ACC112 (cell line): ENCODE data around the gene TMEM240.
A peak's percentile ranks its signal among the peaks of the same experiment; 100 is the strongest.
"Not testable (repeated sequence)": the region's sequence is repeated elsewhere in the genome, so short reads cannot be mapped to it uniquely, and the experiment has no call there.

Experiments used
- H2AFZ ChIP-seq: fragments of 200-600 bp; sonication (generic); one replicate; pipeline ENCODE4 v1.6.0; 2017; ENCODE audit warnings: antibody characterized with exemption, low read length; ENCODE audit not compliant: unreplicated experiment
- H3K27ac ChIP-seq: fragments of 200-600 bp; sonication (generic); 2 replicates; pipeline ENCODE4 v1.5.1; 2014; ENCODE audit warnings: low read depth, mild to moderate bottlenecking, antibody characterized with exemption, low read length, moderate library complexity
- H3K27me3 ChIP-seq: fragments of 200-600 bp; sonication (generic); 2 replicates; pipeline ENCODE4 v1.6.1; 2014; ENCODE audit warnings: mild to moderate bottlenecking, antibody characterized with exemption, low read length, moderate library complexity, mixed read lengths; ENCODE audit not compliant: insufficient read depth
- H3K36me3 ChIP-seq: fragments of 200-600 bp; sonication (generic); 2 replicates; pipeline ENCODE4 v1.6.1; 2016; ENCODE audit warnings: mild to moderate bottlenecking, antibody characterized with exemption, low read length, moderate library complexity, mixed read lengths; ENCODE audit not compliant: insufficient read depth
- H3K4me1 ChIP-seq: fragments of 200-600 bp; sonication (generic); one replicate; pipeline ENCODE4 v1.6.1; 2016; ENCODE audit warnings: low read length, mixed read lengths; ENCODE audit not compliant: insufficient read depth, unreplicated experiment, control insufficient read depth
- H3K4me3 ChIP-seq: fragments of 200-600 bp; sonication (generic); 2 replicates; pipeline ENCODE4 v1.5.1; 2014; ENCODE audit warnings: mild to moderate bottlenecking, low read depth, low read length
- H3K79me2 ChIP-seq: fragments of 200-600 bp; sonication (generic); one replicate; pipeline ENCODE4 v1.6.0; 2016; ENCODE audit warnings: low read length; ENCODE audit not compliant: control insufficient read depth, unreplicated experiment, insufficient read depth

TMEM240 gene

DNA sequence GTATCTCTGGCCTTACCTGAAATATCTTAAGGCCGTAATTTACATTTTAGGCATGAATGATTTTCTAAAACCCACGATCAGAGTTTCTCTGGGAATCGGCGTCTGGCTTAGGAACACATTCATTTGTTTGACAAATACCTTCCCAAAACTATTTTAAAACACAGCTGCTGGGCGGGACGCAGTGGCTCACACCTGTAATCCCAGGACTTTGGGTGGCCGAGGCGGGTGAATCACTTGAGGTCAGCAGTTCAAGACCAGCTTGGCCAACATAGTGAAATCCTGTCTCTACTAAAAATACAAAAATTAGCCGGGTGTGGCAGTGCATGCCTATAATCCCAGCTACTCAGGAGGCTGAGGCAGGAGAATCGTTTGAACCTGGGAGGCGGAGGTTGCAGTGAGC lies 16.5 kb upstream of the TMEM240 start:
- not testable (repeated sequence) for H3K4me3 ChIP-seq, H3K27ac ChIP-seq, H3K27me3 ChIP-seq, H3K36me3 ChIP-seq, H2AFZ ChIP-seq
- peaks cover 11% of the 10 kb centered on the region for H3K4me1 ChIP-seq
- H3K79me2 ChIP-seq: peaks cover 21% of the 10 kb centered on the region

DNA sequence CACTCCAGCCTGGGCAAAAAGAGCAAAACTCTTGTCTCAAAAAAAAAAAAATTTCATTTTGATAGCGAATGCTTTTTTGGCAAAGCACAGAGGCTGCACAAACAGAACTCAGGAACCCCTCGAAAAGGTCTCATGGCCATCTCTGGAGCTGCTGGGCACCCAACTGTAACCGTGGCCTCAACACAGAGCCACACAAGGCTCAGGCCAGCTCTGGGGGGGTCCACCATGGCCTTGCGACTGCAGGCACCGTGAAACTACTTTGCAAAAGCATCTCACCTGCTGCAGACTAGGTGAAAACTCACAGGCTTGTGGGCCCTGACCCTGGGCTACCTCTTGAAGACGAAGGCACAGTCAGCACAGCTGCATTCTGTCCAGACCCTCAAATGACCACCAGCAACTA lies 16.1 kb upstream of the TMEM240 start:
- H3K4me3 ChIP-seq: no peak overlapping the region
- H3K27ac ChIP-seq: no peak overlapping the region
- peaks cover 11% of the 10 kb centered on the region for H3K4me1 ChIP-seq
- H3K27me3 ChIP-seq: no peaks in the 10 kb centered on the region
- no peak overlapping the region for H2AFZ ChIP-seq
- H3K79me2 ChIP-seq: peaks cover 18% of the 10 kb centered on the region
- peaks cover 5% of the 10 kb centered on the region; the same call in 1 of the 2 replicates for H3K36me3 ChIP-seq

GRCh38 chr1:1554926-1555915 lies 14.8 kb upstream of the TMEM240 start:
- H2AFZ ChIP-seq: no peak overlapping the region
- H3K27me3 ChIP-seq: no peaks in the 10 kb centered on the region
- peaks cover under 1% of the 10 kb centered on the region; the same call in 1 of the 2 replicates for H3K36me3 ChIP-seq
- peaks cover 11% of the 10 kb centered on the region for H3K4me1 ChIP-seq
- H3K27ac ChIP-seq: 0 out of 2 replicates have a peak overlapping the region, but pooled peaks have one; percentile 1
- no peak overlapping the region for H3K4me3 ChIP-seq
- peaks cover 12% of the 10 kb centered on the region for H3K79me2 ChIP-seq

- Histone ChIP-seq H2AFZ (no peak overlapping the region), H3K79me2 (peaks cover 9% of the 10 kb centered on the region), H3K4me3 (no peak overlapping the region), H3K4me1 (peaks cover 11% of the 10 kb centered on the region), H3K36me3 (no peaks in the 10 kb centered on the region), H3K27me3 (no peaks in the 10 kb centered on the region), H3K27ac (0 out of 2 replicates have a peak overlapping the region, but pooled peaks have one; percentile 1)
Observed at GRCh38 chr1:1554550-1554925, 14.1 kb upstream of the TMEM240 start.

GRCh38 chr1:1553821-1554494 lies 13.5 kb upstream of the TMEM240 start:
- Histone ChIP-seq H3K4me1 (peaks cover 11% of the 10 kb centered on the region), H2AFZ (no peak overlapping the region), H3K36me3 (no peaks in the 10 kb centered on the region), H3K4me3 (no peak overlapping the region), H3K27ac (no peak overlapping the region), H3K27me3 (no peaks in the 10 kb centered on the region), H3K79me2 (peaks cover 9% of the 10 kb centered on the region)

DNA sequence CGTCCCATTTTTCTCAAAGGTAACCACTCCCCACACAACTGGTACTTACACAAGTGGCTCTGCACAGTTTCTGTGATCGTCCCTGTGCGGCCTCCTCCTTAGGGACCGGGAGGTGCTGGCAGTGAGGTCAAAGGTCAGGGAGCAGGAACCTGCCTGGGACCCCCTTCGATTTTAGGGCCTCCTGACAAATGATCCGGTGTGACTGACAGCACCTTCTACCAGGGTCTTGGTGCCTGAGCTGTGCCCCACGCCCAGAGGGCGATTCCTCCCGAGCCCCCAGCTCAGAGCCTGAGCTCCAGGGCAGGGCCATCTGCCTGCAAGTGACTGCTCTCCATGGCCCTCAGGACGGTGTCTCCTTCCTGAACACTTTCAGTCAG lies 11.8 kb upstream of the TMEM240 start:
- Histone ChIP-seq H3K79me2 (peaks cover 9% of the 10 kb centered on the region), H3K4me1 (peaks cover 11% of the 10 kb centered on the region), H3K36me3 (no peaks in the 10 kb centered on the region), H3K4me3 (no peak overlapping the region), H3K27me3 (no peaks in the 10 kb centered on the region), H3K27ac (no peak overlapping the region), H2AFZ (no peak overlapping the region)

- Histone ChIP-seq H3K4me3 (no peak overlapping the region), H3K27ac (no peak overlapping the region), H3K79me2 (peaks cover 9% of the 10 kb centered on the region), H3K36me3 (no peaks in the 10 kb centered on the region), H3K4me1 (peaks cover 11% of the 10 kb centered on the region), H3K27me3 (no peaks in the 10 kb centered on the region), H2AFZ (no peak overlapping the region)
Observed at GRCh38 chr1:1551524-1552262, 11.3 kb upstream of the TMEM240 start.

GRCh38 chr1:1550591-1551432 lies 10.4 kb upstream of the TMEM240 start:
- Histone ChIP-seq H3K4me1 (peaks cover 11% of the 10 kb centered on the region), H2AFZ (no peak overlapping the region), H3K4me3 (no peak overlapping the region), H3K36me3 (no peaks in the 10 kb centered on the region), H3K27me3 (no peaks in the 10 kb centered on the region), H3K27ac (no peak overlapping the region), H3K79me2 (peaks cover 9% of the 10 kb centered on the region)

GRCh38 chr1:1550087-1550486 lies 9.7 kb upstream of the TMEM240 start:
- no peak overlapping the region for H2AFZ ChIP-seq
- H3K27ac ChIP-seq: no peak overlapping the region
- H3K4me1 ChIP-seq: peaks cover 7% of the 10 kb centered on the region
- H3K4me3 ChIP-seq: no peak overlapping the region
- H3K79me2 ChIP-seq: peaks cover 9% of the 10 kb centered on the region
- H3K27me3 ChIP-seq: no peaks in the 10 kb centered on the region
- H3K36me3 ChIP-seq: no peaks in the 10 kb centered on the region

DNA sequence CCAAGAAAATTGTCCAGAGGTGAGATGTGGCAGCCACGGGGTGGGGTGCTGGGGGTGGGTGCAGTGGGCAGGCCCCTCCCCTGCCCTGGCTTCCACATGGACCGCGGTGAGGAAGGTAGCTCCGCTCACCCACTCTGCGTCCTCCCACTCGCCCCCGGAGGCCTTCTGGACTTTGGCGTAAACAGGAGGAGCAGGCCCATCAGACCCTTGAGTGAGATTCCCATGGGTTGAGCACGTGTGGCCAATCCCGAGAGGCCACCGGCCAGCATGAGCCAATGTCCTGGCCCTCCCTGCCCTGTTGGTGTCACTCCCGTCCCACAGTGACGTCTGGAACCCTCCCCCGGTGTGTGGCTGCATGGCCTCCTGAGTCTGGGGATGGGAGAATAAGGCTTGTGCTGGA lies 8.2 kb upstream of the TMEM240 start:
- Histone ChIP-seq H3K4me3 (no peak overlapping the region), H3K36me3 (no peaks in the 10 kb centered on the region), H3K27me3 (no peaks in the 10 kb centered on the region), H2AFZ (no peak overlapping the region), H3K79me2 (peaks cover 4% of the 10 kb centered on the region), H3K4me1 (no peaks in the 10 kb centered on the region), H3K27ac (no peak overlapping the region)
